Neural progenitor cell (in vitro differentiated cells): ENCODE results near the gene SLC45A3. TPM values are rescaled to one million over a fixed set of nuclear protein-coding genes. Genes with fewer than 3 reads are reported as not detected.

Experiments
- DNase-seq: peaks from one replicate; pipeline ENCODE4 v3.0.0-alpha.2; 2016; ENCODE audit warnings: low spot score
- H2AFZ ChIP-seq: fragments of 200-600 bp; sonication (generic); replicated peaks from 2 replicates; pipeline ENCODE4 v1.6.1; 2016; ENCODE audit warnings: antibody characterized with exemption
- H3F3A ChIP-seq: fragments of 200-600 bp; sonication (generic); 2 replicates; pipeline ENCODE4 v1.6.1; 2016; ENCODE audit warnings: antibody characterized with exemption, low read depth
- H3K27ac ChIP-seq: fragments of 200-600 bp; sonication (generic); 2 replicates; pipeline ENCODE4 v1.5.1; 2016; ENCODE audit warnings: mild to moderate bottlenecking
- H3K27me3 ChIP-seq: fragments of 200-600 bp; sonication (generic); 2 replicates; pipeline ENCODE4 v1.6.1; 2016; ENCODE audit warnings: mild to moderate bottlenecking, moderate library complexity
- H3K36me3 ChIP-seq: fragments of 200-600 bp; sonication (generic); 2 replicates; pipeline ENCODE4 v1.5.1; 2016
- H3K4me1 ChIP-seq: fragments of 200-600 bp; sonication (generic); 2 replicates; pipeline ENCODE4 v1.6.1; 2016; ENCODE audit warnings: mixed run types
- H3K4me2 ChIP-seq: fragments of 200-600 bp; sonication (generic); 2 replicates; pipeline ENCODE4 v1.6.1; 2016
- H3K4me3 ChIP-seq: fragments of 200-600 bp; sonication (generic); 2 replicates; pipeline ENCODE4 v1.5.1; 2016
- H3K79me2 ChIP-seq: fragments of 200-600 bp; sonication (generic); 2 replicates; pipeline ENCODE4 v1.6.1; 2016; ENCODE audit warnings: low read depth
- H3K9ac ChIP-seq: fragments of 200-600 bp; sonication (generic); 2 replicates; pipeline ENCODE4 v1.6.1; 2016
- H3K9me3 ChIP-seq: fragments of 200-600 bp; sonication (generic); 2 replicates; pipeline ENCODE4 v1.5.1; 2016; ENCODE audit warnings: low read depth
- H4K20me1 ChIP-seq: fragments of 200-600 bp; sonication (generic); 2 replicates; pipeline ENCODE4 v1.6.1; 2016; ENCODE audit warnings: low read depth
- H3K27ac Mint-ChIP-seq: 3 replicates; pipeline ENCODE4 v1.8.0; 2021; ENCODE audit warnings: mixed read lengths
- H3K27me3 Mint-ChIP-seq: 2 replicates; pipeline ENCODE4 v1.8.0; 2022; ENCODE audit warnings: low read depth, mild to moderate bottlenecking, inconsistent platforms, moderate library complexity, mixed read lengths; ENCODE audit not compliant: insufficient read depth
- H3K36me3 Mint-ChIP-seq: 3 replicates; pipeline ENCODE4 v1.8.0; 2021; ENCODE audit warnings: mixed read lengths
- H3K4me1 Mint-ChIP-seq: 3 replicates; pipeline ENCODE4 v1.8.0; 2021; ENCODE audit warnings: mixed read lengths
- H3K4me3 Mint-ChIP-seq: 3 replicates; pipeline ENCODE4 v1.8.0; 2021; ENCODE audit warnings: mild to moderate bottlenecking, moderate library complexity, mixed read lengths
- H3K9me3 Mint-ChIP-seq: 3 replicates; pipeline ENCODE4 v1.8.0; 2020; ENCODE audit warnings: mixed read lengths
- EZH2 ChIP-seq: fragments of 200-600 bp; sonication (generic); IDR thresholded peaks from 2 replicates; pipeline ENCODE4 v1.6.1; 2017; ENCODE audit warnings: antibody characterized with exemption, mild to moderate bottlenecking, moderate library complexity
- EZH2phosphoT487 ChIP-seq: fragments of 200-600 bp; sonication (generic); IDR thresholded peaks from 2 replicates; pipeline ENCODE4 v1.6.1; 2017; ENCODE audit warnings: antibody characterized with exemption
- total RNA-seq: library from RNA; depleted of rRNA; stranded (reverse); fragments of >200 nt; gene quantifications from 2 replicates; pipeline ENCODE4 v1.2.3, GENCODE V29; 2015; ENCODE audit warnings: low replicate concordance
- TF ChIP-seq, protein P1 (sequence below): fragments of 200-600 bp; sonication (generic); IDR thresholded peaks from 2 replicates; pipeline ENCODE4 v1.5.1; 2017; ENCODE audit warnings: antibody characterized with exemption, mild to moderate bottlenecking

Gene SLC45A3
- total RNA-seq, 1 donor from 2014 or later = 5.1 TPM

DNA sequence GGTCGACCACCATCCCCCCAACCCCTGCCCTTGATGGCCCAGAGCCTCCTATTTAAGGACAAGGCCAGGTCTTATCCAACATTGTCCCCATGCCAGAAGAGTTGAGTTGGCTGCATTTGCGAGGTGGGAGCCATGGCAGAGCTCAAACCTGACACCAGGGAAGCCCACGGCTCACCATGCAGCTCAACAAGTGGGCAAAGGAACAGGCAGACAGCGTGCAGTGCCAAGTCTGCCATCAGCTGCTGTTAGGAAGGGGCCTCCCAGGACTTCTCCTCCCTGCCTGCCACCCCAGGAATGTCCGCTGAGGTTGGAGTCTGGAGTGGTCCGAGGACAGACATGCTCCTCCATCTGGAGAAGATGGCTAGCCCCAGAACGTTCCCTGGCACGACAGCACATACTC, 19.9 kb downstream of the SLC45A3 start:
- Mint-ChIP-seq H3K9me3 (no peaks in the 10 kb centered on the region), H3K36me3 (peaks cover 12% of the 10 kb centered on the region)
- peaks cover 11% of the 10 kb centered on the region for H4K20me1 ChIP-seq

DNA sequence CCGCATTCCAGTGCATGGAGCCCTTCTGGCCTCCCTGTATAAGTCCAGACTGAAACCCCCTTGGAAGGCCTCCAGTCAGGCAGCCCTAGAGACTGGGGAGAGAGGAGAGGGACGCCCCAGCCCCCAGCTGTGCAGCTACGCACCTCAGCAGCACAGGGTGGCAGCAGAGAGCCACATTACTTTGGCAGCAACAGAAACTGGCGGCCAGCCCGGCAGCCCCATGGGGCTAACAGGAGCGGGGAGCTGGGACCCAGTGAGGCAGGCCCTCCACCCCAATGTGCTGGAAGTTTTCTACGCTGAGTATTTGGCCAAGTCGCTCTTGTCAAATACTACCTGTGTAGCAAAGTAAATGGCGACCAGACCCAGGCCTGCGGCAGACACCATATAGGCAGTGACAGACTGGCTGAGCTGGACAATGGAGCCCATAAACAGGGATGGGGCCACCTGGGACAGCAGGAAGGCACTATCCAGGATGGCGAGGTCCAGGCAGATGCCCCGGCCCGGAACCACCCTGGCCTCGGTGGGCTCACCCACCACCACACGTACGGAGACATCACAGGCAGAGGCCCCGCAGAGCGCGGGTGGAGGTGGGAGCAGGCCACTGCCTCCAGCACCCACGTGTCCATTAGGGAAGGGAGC, 21.2 kb downstream of the SLC45A3 start:
- Mint-ChIP-seq H3K27ac (no peak overlapping the region), H3K4me1 (peaks cover 44% of the 10 kb centered on the region)
- H3K27ac ChIP-seq = no peak overlapping the region

More for the DNA sequence above, 19.9 kb downstream of the SLC45A3 start:
- DNase-seq = no peak
- Histone ChIP-seq H3K27ac (no peak overlapping the region), H3K27me3 (no peaks in the 10 kb centered on the region), H2AFZ (no peak overlapping the region), H3K9me3 (no peaks in the 10 kb centered on the region), H3K4me1 (peaks cover 26% of the 10 kb centered on the region), H3K36me3 (no peaks in the 10 kb centered on the region), H3F3A (peaks cover 24% of the 10 kb centered on the region), H3K79me2 (no peaks in the 10 kb centered on the region), H3K4me2 (no peak overlapping the region), H3K4me3 (no peak overlapping the region), H3K9ac (no peak overlapping the region)
- Mint-ChIP-seq H3K27me3 (peaks cover 3% of the 10 kb centered on the region), H3K4me3 (no peak overlapping the region), H3K4me1 (peaks cover 50% of the 10 kb centered on the region), H3K27ac (no peak overlapping the region)
- TF ChIP-seq EZH2phosphoT487 (no peak), EZH2 (no peak)
- TF ChIP-seq, protein P1, sequence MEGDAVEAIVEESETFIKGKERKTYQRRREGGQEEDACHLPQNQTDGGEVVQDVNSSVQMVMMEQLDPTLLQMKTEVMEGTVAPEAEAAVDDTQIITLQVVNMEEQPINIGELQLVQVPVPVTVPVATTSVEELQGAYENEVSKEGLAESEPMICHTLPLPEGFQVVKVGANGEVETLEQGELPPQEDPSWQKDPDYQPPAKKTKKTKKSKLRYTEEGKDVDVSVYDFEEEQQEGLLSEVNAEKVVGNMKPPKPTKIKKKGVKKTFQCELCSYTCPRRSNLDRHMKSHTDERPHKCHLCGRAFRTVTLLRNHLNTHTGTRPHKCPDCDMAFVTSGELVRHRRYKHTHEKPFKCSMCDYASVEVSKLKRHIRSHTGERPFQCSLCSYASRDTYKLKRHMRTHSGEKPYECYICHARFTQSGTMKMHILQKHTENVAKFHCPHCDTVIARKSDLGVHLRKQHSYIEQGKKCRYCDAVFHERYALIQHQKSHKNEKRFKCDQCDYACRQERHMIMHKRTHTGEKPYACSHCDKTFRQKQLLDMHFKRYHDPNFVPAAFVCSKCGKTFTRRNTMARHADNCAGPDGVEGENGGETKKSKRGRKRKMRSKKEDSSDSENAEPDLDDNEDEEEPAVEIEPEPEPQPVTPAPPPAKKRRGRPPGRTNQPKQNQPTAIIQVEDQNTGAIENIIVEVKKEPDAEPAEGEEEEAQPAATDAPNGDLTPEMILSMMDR = no peak

DNA sequence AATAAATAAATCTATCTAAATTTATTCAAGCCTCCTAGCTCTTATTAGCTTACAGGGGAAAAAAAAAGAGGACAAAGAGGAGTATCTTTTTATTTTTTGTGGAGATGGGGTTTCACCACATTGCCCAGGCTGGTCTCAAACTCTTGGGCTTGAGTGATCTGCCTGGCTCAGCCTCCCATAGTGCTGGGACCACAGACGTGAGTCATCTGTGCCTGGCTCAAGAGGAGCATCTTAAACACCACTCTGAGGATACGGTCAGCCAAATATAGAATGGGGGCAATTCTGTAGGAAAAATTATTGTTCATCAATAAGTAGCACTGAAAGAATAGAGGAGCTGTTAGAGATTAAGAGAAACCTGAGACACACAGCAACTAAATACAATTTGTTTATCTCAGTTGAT, 24.1 kb downstream of the SLC45A3 start:
- no peak for DNase-seq
- H3K27ac Mint-ChIP-seq = peak overlapping the region; percentile 35
- H3K27ac ChIP-seq = no peak overlapping the region
- peaks cover 5% of the 10 kb centered on the region for H3K27me3 Mint-ChIP-seq
- H3K79me2 ChIP-seq = no peaks in the 10 kb centered on the region
- no peak overlapping the region for H3K4me2 ChIP-seq
- H3K9me3 Mint-ChIP-seq = no peaks in the 10 kb centered on the region
- no peaks in the 10 kb centered on the region for H4K20me1 ChIP-seq
- no peak overlapping the region for H3K9ac ChIP-seq
- H3K4me3 ChIP-seq = no peak overlapping the region
- peaks cover 25% of the 10 kb centered on the region for H3K4me1 Mint-ChIP-seq
- peaks cover 3% of the 10 kb centered on the region for H3F3A ChIP-seq
- peaks cover 11% of the 10 kb centered on the region for H3K36me3 Mint-ChIP-seq
- H3K27me3 ChIP-seq = no peaks in the 10 kb centered on the region
- TF ChIP-seq, protein P1 = no peak
- TF ChIP-seq EZH2phosphoT487 = no peak
- TF ChIP-seq EZH2 = no peak
- H3K36me3 ChIP-seq = no peaks in the 10 kb centered on the region
- no peaks in the 10 kb centered on the region for H3K9me3 ChIP-seq
- H2AFZ ChIP-seq = no peak overlapping the region
- H3K4me3 Mint-ChIP-seq = no peak overlapping the region
- peaks cover 9% of the 10 kb centered on the region for H3K4me1 ChIP-seq

More for the DNA sequence above, 21.2 kb downstream of the SLC45A3 start:
- H3K9ac ChIP-seq = no peak overlapping the region
- no peak overlapping the region for H3K4me2 ChIP-seq
- H3F3A ChIP-seq = peaks cover 16% of the 10 kb centered on the region
- TF ChIP-seq, protein P1 = peak; percentile 92
- TF ChIP-seq EZH2phosphoT487 = no peak
- TF ChIP-seq EZH2 = no peak
- H3K4me1 ChIP-seq = peaks cover 22% of the 10 kb centered on the region
- no peak overlapping the region for H2AFZ ChIP-seq
- H3K9me3 ChIP-seq = no peaks in the 10 kb centered on the region
- no peaks in the 10 kb centered on the region for H3K36me3 ChIP-seq
- no peaks in the 10 kb centered on the region for H3K27me3 ChIP-seq
- Mint-ChIP-seq H3K27me3 (peaks cover 3% of the 10 kb centered on the region), H3K4me3 (no peak overlapping the region), H3K36me3 (peaks cover 12% of the 10 kb centered on the region), H3K9me3 (no peaks in the 10 kb centered on the region)
- no peak overlapping the region for H3K4me3 ChIP-seq
- H3K79me2 ChIP-seq = no peaks in the 10 kb centered on the region
- H4K20me1 ChIP-seq = peaks cover 3% of the 10 kb centered on the region
- DNase-seq = peak; percentile 90
